HG02588 (cell line): ENCODE data around the gene UVRAG.
"Not testable (repeated sequence)": the region's sequence is repeated elsewhere in the genome, so short reads cannot be mapped to it uniquely, and the experiment has no call there.

Experiments used
- ATAC-seq: cut with Tn5 transposase; IDR thresholded peaks from one replicate; pipeline ENCODE4 v1.9.1; 2021; ENCODE audit warnings: mild to moderate bottlenecking, moderate library complexity; ENCODE audit not compliant: unreplicated experiment

UVRAG gene

GRCh38 chr11:76048763-76049162 lies 233.8 kb downstream of the UVRAG start:
- no peak for ATAC-seq

GRCh38 chr11:76049511-76049910 lies 234.5 kb downstream of the UVRAG start:
- no peak for ATAC-seq

- ATAC-seq = no peak
Measured at GRCh38 chr11:76051937-76052336, 236.9 kb downstream of the UVRAG start.

GRCh38 chr11:76054330-76054729 lies 239.3 kb downstream of the UVRAG start:
- ATAC-seq = no peak

GRCh38 chr11:76056876-76057275 lies 241.9 kb downstream of the UVRAG start:
- ATAC-seq = no peak

- ATAC-seq = not testable (repeated sequence)
Measured at GRCh38 chr11:76060475-76061036, 245.5 kb downstream of the UVRAG start.

- ATAC-seq = peak; percentile 96
Measured at GRCh38 chr11:76062733-76063132, 247.7 kb downstream of the UVRAG start.

- no peak for ATAC-seq
Measured at GRCh38 chr11:76064192-76064591, 249.2 kb downstream of the UVRAG start.

- no peak for ATAC-seq
Measured at GRCh38 chr11:76067099-76067498, 252.1 kb downstream of the UVRAG start.

- ATAC-seq = no peak
Measured at GRCh38 chr11:76069001-76069400, 254.0 kb downstream of the UVRAG start.

GRCh38 chr11:76071090-76071489 lies 256.1 kb downstream of the UVRAG start:
- ATAC-seq = no peak

- ATAC-seq = no peak
Measured at GRCh38 chr11:76073724-76074123, 258.7 kb downstream of the UVRAG start.

GRCh38 chr11:76074148-76075095 lies 259.4 kb downstream of the UVRAG start:
- no peak for ATAC-seq

GRCh38 chr11:76075716-76076115 lies 260.7 kb downstream of the UVRAG start:
- ATAC-seq = no peak

GRCh38 chr11:76076253-76076652 lies 261.2 kb downstream of the UVRAG start:
- ATAC-seq = not testable (repeated sequence)

GRCh38 chr11:76076749-76077148 lies 261.7 kb downstream of the UVRAG start:
- ATAC-seq = no peak

GRCh38 chr11:76077575-76078150 lies 262.7 kb downstream of the UVRAG start:
- ATAC-seq = no peak

GRCh38 chr11:76081084-76081483 lies 266.1 kb downstream of the UVRAG start:
- not testable (repeated sequence) for ATAC-seq

GRCh38 chr11:76083563-76084451 lies 268.8 kb downstream of the UVRAG start:
- ATAC-seq = no peak

- no peak for ATAC-seq
Measured at GRCh38 chr11:76085270-76085669, 270.3 kb downstream of the UVRAG start.
